GM19035 (cell line): ENCODE results near the gene IFRD1.

Experiments
- ATAC-seq: cut with Tn5 transposase; IDR thresholded peaks from one replicate; pipeline ENCODE4 v1.9.1; 2021; ENCODE audit not compliant: unreplicated experiment

IFRD1 gene, protein sequence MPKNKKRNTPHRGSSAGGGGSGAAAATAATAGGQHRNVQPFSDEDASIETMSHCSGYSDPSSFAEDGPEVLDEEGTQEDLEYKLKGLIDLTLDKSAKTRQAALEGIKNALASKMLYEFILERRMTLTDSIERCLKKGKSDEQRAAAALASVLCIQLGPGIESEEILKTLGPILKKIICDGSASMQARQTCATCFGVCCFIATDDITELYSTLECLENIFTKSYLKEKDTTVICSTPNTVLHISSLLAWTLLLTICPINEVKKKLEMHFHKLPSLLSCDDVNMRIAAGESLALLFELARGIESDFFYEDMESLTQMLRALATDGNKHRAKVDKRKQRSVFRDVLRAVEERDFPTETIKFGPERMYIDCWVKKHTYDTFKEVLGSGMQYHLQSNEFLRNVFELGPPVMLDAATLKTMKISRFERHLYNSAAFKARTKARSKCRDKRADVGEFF

DNA sequence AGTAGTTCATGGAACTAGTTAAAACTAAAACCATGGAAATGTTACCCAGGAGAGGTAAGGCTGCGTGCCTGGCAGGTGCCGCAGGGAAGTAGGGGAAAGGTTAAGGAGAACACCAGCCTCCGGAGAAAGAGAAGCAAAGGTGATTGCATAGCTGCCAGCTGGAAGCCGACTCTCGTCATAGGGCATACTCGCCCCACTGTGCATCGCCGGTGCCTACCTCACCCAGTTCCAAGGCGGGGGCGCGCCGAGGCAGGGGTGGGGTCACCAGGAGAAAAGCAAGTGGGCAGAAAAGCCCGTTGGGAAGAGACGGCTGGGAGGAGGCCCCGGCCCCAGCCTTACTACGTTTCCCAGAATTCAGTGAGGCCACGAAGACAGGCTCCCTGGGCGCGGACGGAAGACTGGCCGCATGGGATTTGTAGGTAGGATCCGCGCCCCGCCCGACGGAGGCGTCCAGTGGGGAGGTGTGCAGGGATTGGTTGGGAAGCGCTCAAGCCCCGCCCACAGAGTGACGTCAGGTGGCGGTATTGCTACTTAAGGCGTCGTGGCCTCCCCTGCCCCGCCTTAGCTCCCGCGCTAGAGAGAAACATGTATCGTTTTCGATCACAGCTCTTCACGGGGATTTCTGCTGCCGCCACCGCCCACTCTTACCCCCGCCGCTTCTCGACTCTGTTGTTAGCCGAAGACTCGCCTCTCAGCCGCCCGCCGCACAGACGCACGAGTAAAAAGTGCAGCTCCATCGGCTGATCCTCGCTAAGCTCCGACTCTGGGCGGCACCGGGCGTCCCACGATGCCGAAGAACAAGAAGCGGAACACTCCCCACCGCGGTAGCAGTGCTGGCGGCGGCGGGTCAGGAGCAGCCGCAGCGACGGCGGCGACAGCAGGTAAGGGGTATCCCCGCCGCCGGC, at the start of gene IFRD1:
Gene IFRD1, plus strand, starts transcription at position 559 of the 905 bp plus-strand sequence. Its CDS starts 229 bp downstream, at position 788.
- peak; percentile 72 for ATAC-seq

DNA sequence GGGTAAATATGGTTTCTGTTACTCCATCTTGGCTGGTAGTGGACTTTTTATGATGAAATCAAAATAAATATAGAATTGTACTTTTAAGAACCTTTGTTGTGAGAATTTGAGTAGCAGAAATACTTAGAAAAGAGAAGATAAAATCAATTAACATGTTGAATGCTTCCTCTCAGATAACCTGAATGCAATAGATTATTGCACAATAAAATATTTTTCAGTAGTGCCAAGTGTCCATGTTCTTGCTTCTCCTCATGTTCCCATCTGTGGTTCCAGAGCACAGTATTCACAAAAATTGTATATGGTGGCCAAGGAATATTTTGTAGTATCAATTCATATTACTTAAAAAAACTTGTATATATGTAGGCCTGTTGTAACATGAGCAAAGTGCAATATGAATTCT, 45.9 kb upstream of the IFRD1 start:
- ATAC-seq = no peak

DNA sequence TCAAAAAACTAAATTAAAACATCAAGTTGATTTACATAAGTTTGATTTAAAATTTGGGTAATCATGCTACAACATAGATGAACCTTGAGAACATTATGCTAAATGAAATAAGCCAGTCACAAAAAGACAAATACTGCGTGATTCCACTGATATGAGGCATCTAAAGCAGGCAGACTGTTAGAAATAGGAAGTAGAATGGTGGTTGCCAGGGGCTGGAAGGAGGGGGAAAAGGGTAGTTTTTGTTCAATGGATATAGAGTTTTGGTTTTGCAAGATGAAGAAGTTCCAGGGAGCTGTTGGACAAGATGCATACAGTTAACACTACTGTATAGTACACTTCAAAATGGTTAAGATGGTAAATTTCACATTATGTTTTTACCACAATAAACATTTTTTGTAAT, 45.0 kb upstream of the IFRD1 start:
- no peak for ATAC-seq

DNA sequence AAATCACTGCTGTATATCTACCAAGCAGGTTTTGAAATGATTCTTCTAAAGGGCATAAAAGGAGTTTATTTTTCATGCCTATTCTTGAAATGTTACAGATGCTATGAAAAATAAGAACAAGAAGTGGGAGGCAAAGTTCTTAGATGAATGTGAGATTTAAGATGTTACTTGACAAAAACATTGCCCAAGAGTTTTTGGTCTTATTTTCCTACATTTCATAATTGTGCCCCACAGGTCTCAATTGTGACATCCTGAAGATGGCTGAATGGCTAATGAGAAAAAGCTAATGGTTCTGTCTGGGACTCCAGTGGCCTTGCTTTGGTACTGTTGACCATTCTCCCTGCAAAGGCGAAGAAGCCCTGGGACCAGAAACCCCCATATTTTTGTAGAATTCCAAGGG, 43.0 kb upstream of the IFRD1 start:
- ATAC-seq = no peak

DNA sequence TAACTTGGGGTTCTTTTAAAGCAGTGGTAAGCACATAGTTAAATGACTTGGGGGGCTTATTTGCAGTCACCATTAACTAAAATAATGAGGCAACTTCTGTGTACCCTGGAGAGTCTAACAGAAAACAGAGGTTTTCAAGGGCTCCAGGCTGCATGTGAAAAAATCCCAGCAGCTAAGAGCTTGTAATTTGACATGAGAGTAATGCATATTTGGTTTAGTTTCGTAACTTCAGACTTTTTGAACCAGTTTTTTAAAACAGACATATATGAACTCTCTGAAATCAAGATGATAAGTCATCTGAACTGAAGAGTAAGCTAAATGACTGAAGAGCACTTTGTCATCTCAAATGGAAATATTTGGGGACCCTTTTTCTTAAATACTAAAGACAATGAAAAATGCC, 40.2 kb upstream of the IFRD1 start:
- ATAC-seq = no peak

DNA sequence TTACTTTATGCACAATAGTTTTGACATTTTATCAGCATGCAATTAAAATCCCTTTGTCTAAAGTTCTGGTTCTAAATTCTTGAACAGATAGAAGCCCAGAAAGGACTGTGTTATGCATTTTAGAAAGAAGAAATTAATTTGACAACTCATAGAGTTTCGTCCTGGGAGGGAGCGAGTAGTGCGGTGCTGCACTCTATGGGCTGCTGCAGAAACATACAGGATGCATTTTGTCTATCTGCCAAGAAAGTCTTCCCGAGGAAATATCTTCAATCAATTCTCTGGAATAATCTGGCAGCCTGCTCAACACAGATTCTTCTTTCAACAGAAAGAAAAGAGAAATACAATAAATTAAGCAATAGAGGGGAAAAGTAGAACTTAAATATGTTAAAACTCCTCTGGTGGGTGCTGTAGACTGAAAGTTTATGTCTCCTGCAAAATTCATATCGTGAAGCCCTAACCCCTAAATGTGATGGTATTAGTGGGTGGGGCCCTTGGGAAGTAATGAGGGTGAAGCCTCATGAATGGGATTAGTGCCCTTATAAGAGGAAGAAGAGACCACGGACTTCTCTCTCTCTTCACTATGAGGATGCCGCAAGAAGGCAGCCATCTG, 39.0 kb upstream of the IFRD1 start:
- ATAC-seq = no peak

DNA sequence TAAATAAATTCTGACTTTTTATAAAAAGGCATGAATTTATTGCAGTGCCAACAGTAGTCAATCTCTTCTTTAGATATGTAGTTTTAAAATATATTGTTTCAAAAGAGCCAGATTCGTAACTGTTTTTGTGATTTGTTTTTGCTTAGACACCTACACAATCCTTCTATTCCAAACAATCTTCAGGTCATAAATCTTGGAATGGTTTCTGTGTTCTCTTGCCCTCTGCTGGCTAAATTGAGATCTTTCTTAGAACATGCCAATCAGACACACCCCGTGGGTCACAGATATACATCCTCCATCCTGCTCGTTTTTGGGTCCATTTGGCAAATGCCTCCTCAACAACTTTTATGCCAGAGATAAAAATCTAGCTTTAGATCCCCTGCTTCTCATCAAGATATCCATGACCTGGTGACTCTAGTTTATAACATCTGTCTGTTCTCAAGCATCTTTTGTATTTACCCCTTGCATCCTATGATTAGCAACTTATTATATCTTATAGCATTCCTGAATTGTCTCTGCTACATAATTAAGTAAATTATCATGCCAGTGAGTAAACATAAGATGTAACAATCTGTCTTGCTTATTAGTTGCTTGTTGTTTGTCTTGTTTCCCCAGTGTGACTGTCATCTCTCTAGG, 35.3 kb upstream of the IFRD1 start:
- ATAC-seq = no peak

DNA sequence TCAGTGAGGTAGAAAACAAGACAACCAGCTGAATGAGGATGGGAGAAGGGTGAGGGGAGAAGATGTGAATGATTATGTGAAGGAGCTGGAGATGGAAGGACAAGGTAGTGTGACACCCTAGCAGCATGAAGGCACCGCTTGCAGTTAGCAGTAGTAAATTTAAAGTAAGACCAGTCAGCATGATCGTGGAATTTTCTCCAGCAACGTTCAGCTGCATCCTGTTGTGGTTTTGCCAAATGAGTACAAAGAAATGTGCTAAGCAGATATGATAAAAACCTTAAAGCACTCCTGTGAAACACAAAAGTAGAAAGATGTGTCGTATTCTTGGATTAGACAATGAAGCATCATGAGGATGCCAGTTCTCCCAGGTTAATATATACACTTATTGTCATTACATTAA, 34.1 kb upstream of the IFRD1 start:
- no peak for ATAC-seq

DNA sequence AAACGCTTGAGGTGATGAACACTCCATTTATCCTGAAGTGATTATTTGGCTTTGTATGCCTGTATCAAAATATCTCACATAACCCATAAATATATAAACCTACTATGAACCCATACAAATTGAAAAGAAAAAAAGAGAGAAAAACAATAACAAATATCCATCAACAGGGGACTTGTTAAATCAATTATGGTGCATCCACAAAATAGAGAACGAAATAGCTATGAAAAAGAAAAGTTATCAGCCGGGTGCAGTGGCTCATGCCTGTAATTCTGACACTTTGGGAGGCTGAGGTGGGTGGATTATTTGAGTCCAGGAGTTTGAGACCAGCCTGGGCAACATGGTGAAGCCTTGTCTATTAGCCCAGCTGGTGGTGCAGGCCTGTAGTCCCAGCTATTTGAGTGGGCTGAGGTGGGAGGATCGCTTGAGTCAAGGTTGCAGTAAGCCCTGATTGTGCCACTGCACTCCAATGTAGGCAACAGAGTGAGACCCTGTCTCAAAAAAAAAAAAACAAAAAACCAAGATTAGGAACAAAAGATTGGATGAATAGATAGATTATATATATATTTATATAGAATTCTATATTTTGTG, 30.6 kb upstream of the IFRD1 start:
- no peak for ATAC-seq

DNA sequence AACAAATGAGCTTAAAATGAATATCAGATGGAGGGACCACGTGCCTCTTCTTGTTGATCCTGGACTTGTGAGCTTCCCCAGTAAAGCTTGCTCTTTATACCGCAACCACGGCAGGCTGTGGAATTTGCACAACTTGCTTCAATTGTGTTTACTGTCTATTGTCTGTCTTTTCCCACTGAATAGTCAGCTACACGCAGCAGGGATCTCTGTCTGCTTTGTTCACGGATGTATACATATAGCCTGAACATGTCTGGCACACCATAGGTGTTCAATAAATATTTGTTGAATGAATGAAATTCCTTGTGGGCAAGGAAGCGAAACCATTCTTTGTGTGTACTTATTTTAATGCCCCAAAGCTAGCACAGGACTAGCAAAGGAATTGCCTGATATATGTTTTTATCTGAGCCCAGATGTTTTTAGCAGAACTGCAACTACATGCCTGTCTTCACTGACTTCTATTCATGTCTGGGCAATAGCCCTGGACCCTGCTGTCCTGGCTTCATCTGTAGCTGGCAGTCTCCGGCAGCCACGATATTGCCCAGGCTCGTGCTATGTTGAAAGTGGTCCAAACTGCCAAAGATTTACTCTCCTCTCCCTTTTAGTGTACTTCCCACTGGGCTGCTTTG, 29.9 kb upstream of the IFRD1 start:
- ATAC-seq = no peak

DNA sequence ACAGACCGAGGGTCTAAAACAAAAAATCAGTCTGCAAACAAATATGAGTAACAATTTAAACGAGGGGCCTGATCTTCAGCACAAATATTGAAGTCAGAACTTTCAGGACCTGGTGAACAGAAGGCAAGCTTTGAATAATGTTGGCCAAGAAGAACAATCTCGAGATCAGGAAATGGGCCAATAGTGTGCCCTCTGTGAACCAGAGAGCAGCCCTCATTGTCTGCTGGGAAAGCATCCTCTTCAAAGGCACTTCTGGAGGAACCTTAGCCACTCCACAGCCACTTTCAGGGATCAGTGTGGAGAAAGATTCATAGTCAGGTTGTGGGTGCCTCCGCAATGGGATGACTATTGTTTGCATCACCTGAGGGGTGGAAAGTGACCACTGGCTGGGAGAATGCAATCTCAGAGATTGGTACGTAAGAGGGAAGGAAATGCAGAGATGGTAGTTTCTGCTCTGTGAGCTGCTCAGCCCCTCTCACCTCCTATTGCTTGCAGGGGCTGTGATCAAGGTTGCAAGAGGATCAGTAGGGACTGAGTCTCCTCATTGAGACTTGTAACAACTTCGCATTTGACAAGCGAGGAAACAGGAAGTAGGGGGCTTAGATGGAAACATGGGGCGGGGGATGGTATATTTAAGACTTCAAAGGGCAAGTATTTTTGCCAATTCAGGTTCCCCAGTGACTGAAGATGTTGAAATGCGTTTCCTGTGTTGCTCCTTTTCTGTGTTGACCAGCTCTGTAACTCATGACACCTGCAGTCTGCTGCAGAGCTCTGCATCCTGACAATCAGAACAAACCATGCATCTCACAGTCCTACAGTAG, 28.4 kb upstream of the IFRD1 start:
- no peak for ATAC-seq

DNA sequence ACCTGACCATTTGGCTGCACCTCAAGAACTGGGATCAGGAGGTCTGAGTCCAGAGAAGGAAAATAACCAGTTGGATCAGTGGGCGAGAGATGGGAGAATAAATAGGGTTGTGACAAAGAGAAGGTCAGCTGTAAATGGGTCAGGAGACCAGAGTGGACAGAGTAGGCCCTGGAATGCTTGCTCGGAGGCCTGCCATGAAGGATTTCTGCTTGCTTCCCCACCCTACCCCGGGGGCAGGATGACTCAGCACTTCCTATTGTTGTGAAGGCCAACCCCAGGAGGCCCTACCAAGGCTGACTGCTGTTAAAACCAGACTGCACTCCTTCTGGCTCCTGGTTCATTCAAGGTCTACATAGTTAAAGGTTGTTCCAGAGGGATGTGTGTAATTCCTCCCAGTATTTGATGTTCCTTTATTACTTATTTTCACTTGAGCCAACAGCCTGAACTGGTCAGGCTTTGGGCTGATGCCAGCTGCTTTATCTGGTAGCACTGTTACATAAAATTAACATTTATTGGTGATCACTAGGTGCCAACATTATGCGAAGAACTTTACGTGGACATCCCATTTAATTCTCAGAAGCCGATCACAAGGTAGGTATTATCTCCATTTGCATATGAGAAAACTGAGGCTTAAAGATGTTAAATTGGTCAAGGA, 27.3 kb upstream of the IFRD1 start:
- ATAC-seq = no peak

DNA sequence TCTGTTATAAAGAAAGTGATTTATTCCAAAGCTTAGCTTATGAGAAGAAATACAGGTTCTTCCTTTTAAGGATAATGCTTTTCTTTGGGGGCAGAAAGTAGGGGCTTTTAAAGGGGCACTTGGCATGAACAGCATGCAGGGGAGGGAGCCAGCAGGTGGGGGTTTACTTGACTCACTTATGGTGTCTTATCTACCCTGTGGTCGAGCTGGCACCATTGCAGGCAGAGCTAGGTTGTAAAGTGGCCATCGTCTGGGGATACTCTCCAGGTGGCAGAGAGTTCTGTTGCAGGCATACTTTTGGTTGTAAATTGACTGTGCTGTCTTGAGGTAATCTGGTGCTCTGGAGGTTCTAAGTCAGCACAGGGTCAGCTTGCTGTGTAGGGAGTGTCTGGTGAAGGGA, 26.3 kb upstream of the IFRD1 start:
- ATAC-seq = no peak

DNA sequence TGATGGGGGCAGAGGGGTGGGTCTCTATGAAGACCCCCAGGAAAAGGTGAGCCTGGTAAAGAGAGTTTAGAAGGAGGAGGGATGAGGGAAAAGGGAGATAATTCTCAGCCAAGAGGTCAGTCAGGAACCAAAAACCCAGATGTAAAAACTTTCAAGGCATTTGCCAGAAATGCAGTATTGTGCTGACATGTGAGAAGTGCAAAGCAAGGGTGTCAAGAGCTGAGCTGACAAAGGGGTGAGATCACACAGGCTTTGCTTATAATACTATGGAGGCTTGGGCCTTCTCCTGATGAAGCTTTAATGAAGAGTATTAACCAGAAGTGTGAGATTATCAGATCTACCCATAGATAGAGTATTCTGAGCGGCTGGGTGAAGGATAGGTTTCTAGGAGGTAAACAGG, 22.3 kb upstream of the IFRD1 start:
- no peak for ATAC-seq

DNA sequence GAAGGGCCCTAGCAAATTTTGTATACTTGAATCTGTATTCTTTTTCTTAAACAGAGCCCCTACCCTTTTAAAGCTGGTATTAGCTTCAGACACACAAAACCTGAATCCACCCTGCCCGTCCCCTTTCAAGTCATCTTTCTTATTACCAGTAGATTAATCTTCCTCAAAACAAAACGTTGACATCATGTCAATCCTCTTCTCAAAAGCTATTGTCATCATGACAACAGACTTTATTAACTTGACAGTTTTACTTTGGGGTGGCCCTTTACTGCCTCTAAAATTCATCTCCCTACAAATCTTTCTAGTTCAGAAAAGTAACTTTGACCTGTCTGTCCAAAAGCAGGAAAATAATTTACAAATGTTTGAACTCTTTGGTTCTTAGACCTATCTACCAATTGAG, 21.5 kb upstream of the IFRD1 start:
- ATAC-seq = no peak

DNA sequence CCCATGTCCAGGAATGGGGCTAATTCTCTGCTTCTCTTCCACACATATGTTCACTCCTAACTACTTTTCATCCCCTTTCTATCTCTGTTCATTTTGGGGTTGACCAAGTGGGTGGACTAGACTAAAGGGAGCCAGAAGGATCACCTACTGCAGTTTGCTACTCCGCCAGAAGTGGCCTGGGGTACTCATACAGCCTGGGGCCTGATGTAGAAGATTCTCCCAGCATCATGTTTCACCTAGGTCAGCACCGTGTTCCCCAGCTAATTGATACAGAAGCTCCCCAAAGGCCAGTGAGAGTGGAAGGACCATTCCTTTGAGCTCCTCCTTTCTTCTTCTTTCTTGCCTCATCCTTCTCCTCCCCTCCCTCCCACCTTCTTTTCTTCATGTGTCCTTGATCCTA, 19.6 kb upstream of the IFRD1 start:
- ATAC-seq = no peak

DNA sequence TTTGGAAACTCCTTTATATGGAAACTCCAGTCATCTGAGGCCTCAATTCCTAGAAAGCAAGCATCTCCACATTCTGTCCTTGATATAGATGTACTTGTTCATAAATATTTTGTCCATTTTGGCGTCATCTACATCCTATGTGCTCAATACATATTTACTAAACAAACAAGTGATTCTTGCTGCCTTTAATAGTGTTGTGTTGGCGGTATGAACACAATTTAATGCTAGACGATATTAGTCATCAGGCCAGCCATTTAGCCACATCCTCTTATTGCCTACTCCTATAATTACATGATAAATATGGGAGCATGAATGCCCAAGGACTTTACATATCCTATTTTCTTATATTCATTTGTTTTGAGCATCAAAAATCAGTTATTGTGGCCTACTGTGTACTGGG, 18.5 kb upstream of the IFRD1 start:
- ATAC-seq = no peak

DNA sequence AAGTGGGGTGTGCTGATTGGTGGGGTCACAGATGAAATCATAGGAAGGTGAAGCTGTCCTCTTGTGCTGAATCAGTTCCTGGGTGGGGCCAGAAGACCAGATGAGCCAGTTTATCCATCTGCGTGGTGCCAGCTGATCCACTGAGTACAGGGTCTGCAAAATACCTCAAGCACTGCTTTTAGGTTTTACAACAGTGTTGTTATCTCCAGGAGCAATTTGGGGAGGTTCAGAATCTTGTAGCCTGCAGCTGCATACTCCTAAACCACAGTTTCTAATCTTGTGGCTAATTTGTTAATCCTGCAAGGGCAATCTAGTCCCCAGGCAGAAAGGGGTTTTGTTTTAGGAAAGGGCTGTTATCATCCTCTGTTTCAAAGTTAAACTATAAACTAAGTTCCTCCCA, 17.0 kb upstream of the IFRD1 start:
- ATAC-seq = no peak

DNA sequence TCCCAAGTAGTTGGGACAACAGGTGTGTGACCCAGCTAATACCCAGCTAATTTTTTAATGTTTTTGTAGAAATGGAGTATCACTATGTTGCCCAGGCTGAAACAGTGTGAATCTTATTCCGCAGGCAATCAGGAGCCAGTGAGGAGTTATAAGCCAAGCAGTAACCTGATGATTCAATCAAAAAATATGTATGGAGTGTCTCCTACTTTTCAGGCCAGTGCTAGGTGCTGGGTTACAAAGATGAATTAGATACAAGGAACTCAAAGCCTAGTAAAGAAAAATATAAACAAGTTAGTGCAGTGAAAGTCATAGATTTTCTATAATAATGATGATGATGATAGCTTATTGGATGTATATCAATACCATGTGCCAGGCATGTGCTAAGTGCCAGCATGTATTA, 13.2 kb upstream of the IFRD1 start:
- no peak for ATAC-seq
